ENCODE results near the gene LTBP3. TPM values are rescaled to one million over a fixed set of nuclear protein-coding genes. Genes with fewer than 3 reads are reported as not detected.
A peak's percentile ranks its signal among the peaks of the same experiment; 100 is the strongest.

Gene LTBP3
- total RNA-seq, 2 experiments from 2014 or later: 11.2 to 13.8 TPM

- H3K9me3 ChIP-seq (ENCODE audit: low read length): no peaks in the 10 kb centered on the region
- peaks cover 47% of the 10 kb centered on the region for H3K79me2 ChIP-seq (ENCODE audit: insufficient read depth, low read depth, low read length)
- TF ChIP-seq EZH2phosphoT487 (IDR thresholded peaks at IDR 0.05; ENCODE audit: borderline replicate concordance, low read depth, low read length) (no peak), CTCF (conservative IDR thresholded peaks at IDR 0.05; ENCODE audit: low read length) (peak; percentile 67)
- BruUV-seq (replicated peaks): no TSS peak
- intact Hi-C loops (cut with micrococcal nuclease; ENCODE audit: unreplicated experiment): loop anchor here (1.0 to 10.0 kb wide), 3 partner anchors 26 to 717 kb away; partner anchors contain the start of gene RELA
- peak overlapping the region; percentile 71 for H3K27ac ChIP-seq (ENCODE audit: low read depth, low read length, poor library complexity, severe bottlenecking)
- H3K4me1 ChIP-seq (ENCODE audit: insufficient read depth, low read length, poor library complexity, severe bottlenecking): peaks cover 56% of the 10 kb centered on the region
- CTCF ChIA-PET (ENCODE audit: unreplicated experiment): interaction anchor here (1.3 kb wide), 1 partner anchor 31 kb away, joined by 3 read pairs; no protein-coding TSS in a partner anchor
- DNase-seq (ENCODE audit: low spot score): peak; percentile 57
- H4K20me1 ChIP-seq (ENCODE audit: insufficient read depth, low read length): peaks cover 7% of the 10 kb centered on the region; the same call in 1 of the 2 replicates
- POLR2A ChIA-PET: interaction anchor here (0.7 to 1.4 kb wide), 2 partner anchors 43 to 436 kb away, joined by 3 to 4 read pairs; partner anchors contain the start of gene PCNX3
- H2AFZ ChIP-seq (ENCODE audit: low read length): no peak overlapping the region
- H3K4me3 ChIP-seq (ENCODE audit: low read depth, low read length, poor library complexity, severe bottlenecking): peak overlapping the region; percentile 94
- no peaks in the 10 kb centered on the region for H3K9me2 ChIP-seq (ENCODE audit: insufficient read depth, low read length)
- peak overlapping the region; percentile 98 for H3K4me2 ChIP-seq (ENCODE audit: low read length)
- H3K36me3 ChIP-seq (ENCODE audit: insufficient read depth, low read length): peaks cover 8% of the 10 kb centered on the region; the same call in 1 of the 2 replicates
Measured at GRCh38 chr11:65571940-65572339, 13.8 kb upstream of the LTBP3 start.

- CTCF ChIA-PET (ENCODE audit: unreplicated experiment): interaction anchor here (0.6 to 1.3 kb wide), 2 partner anchors 17 to 30 kb away, joined by 3 read pairs; no protein-coding TSS in a partner anchor
- no peak for DNase-seq (ENCODE audit: low spot score)
- TF ChIP-seq EZH2phosphoT487 (IDR thresholded peaks at IDR 0.05; ENCODE audit: borderline replicate concordance, low read depth, low read length): no peak
- no peak for TF ChIP-seq CTCF (conservative IDR thresholded peaks at IDR 0.05; ENCODE audit: low read length)
- BruUV-seq (replicated peaks): no TSS peak
- peaks cover 8% of the 10 kb centered on the region; the same call in 1 of the 2 replicates for H3K36me3 ChIP-seq (ENCODE audit: insufficient read depth, low read length)
- intact Hi-C loops (cut with micrococcal nuclease; ENCODE audit: unreplicated experiment): loop anchor here (5.0 to 10.0 kb wide), 2 partner anchors 91 to 717 kb away; partner anchors contain the start of gene RELA
- peaks cover 56% of the 10 kb centered on the region for H3K4me1 ChIP-seq (ENCODE audit: insufficient read depth, low read length, poor library complexity, severe bottlenecking)
- H3K27ac ChIP-seq (ENCODE audit: low read depth, low read length, poor library complexity, severe bottlenecking): peak overlapping the region; percentile 71
- no peaks in the 10 kb centered on the region for H3K9me3 ChIP-seq (ENCODE audit: low read length)
- peak overlapping the region; percentile 94 for H3K4me3 ChIP-seq (ENCODE audit: low read depth, low read length, poor library complexity, severe bottlenecking)
- POLR2A ChIA-PET: interaction anchor here (1.4 kb wide), 1 partner anchor 44 kb away, joined by 4 read pairs; the partner anchor contains the start of gene PCNX3
- no peaks in the 10 kb centered on the region for H3K9me2 ChIP-seq (ENCODE audit: insufficient read depth, low read length)
- peaks cover 42% of the 10 kb centered on the region for H3K79me2 ChIP-seq (ENCODE audit: insufficient read depth, low read depth, low read length)
- H2AFZ ChIP-seq (ENCODE audit: low read length): no peak overlapping the region
- peak overlapping the region; percentile 98 for H3K4me2 ChIP-seq (ENCODE audit: low read length)
- peaks cover 7% of the 10 kb centered on the region; the same call in 1 of the 2 replicates for H4K20me1 ChIP-seq (ENCODE audit: insufficient read depth, low read length)
Measured at GRCh38 chr11:65571420-65571819, 13.3 kb upstream of the LTBP3 start.

All from OCI-LY7 (cell line).